Measurements from ENCODE around the gene GLTPD2.

The GLTPD2 gene

GRCh38 chr17:4750606-4751005, 38.2 kb upstream of the GLTPD2 start:
- no peak overlapping the region for H3K4me3 ChIP-seq (ENCODE audit: low read depth, low read length)
- no peak for DNase-seq (ENCODE audit: low read depth)
- in situ Hi-C loops (cut with HindIII; ENCODE audit: low sequenced_read_pairs) = no loop called here
- TF ChIP-seq CTCF (IDR thresholded peaks at IDR 0.05; ENCODE audit: low read depth, low read length, missing control alignments) = no peak

GRCh38 chr17:4751932-4752331, 36.8 kb upstream of the GLTPD2 start:
- no peak overlapping the region for H3K4me3 ChIP-seq (ENCODE audit: low read depth, low read length)
- DNase-seq (ENCODE audit: low read depth) = no peak
- in situ Hi-C loops (cut with HindIII; ENCODE audit: low sequenced_read_pairs) = no loop called here
- TF ChIP-seq CTCF (IDR thresholded peaks at IDR 0.05; ENCODE audit: low read depth, low read length, missing control alignments) = no peak

GRCh38 chr17:4753392-4753791, 35.4 kb upstream of the GLTPD2 start:
- TF ChIP-seq CTCF (IDR thresholded peaks at IDR 0.05; ENCODE audit: low read depth, low read length, missing control alignments) = no peak
- no peak overlapping the region for H3K4me3 ChIP-seq (ENCODE audit: low read depth, low read length)
- in situ Hi-C loops (cut with HindIII; ENCODE audit: low sequenced_read_pairs) = no loop called here
- no peak for DNase-seq (ENCODE audit: low read depth)

GRCh38 chr17:4759776-4760236, 29.0 kb upstream of the GLTPD2 start:
- DNase-seq (ENCODE audit: low read depth) = no peak
- in situ Hi-C loops (cut with HindIII; ENCODE audit: low sequenced_read_pairs) = no loop called here
- no peak overlapping the region for H3K4me3 ChIP-seq (ENCODE audit: low read depth, low read length)
- TF ChIP-seq CTCF (IDR thresholded peaks at IDR 0.05; ENCODE audit: low read depth, low read length, missing control alignments) = no peak

- TF ChIP-seq CTCF (IDR thresholded peaks at IDR 0.05; ENCODE audit: low read depth, low read length, missing control alignments) = no peak
- in situ Hi-C loops (cut with HindIII; ENCODE audit: low sequenced_read_pairs) = no loop called here
- no peak overlapping the region for H3K4me3 ChIP-seq (ENCODE audit: low read depth, low read length)
Measured at GRCh38 chr17:4764595-4764994, 24.2 kb upstream of the GLTPD2 start.

GRCh38 chr17:4766201-4766600, 22.6 kb upstream of the GLTPD2 start:
- in situ Hi-C loops (cut with HindIII; ENCODE audit: low sequenced_read_pairs) = no loop called here
- H3K4me3 ChIP-seq (ENCODE audit: low read depth, low read length) = no peak overlapping the region
- no peak for TF ChIP-seq CTCF (IDR thresholded peaks at IDR 0.05; ENCODE audit: low read depth, low read length, missing control alignments)
- DNase-seq (ENCODE audit: low read depth) = no peak

More at GRCh38 chr17:4764595-4764994, 24.2 kb upstream of the GLTPD2 start:
- no peak for DNase-seq (ENCODE audit: low read depth)

GRCh38 chr17:4766723-4767122, 22.0 kb upstream of the GLTPD2 start:
- in situ Hi-C loops (cut with HindIII; ENCODE audit: low sequenced_read_pairs) = no loop called here
- no peak for TF ChIP-seq CTCF (IDR thresholded peaks at IDR 0.05; ENCODE audit: low read depth, low read length, missing control alignments)
- no peak for DNase-seq (ENCODE audit: low read depth)
- no peak overlapping the region for H3K4me3 ChIP-seq (ENCODE audit: low read depth, low read length)
